Measurements from ENCODE around the gene NR0B2. TPM values are rescaled to one million over a fixed set of nuclear protein-coding genes. Genes with fewer than 3 reads are reported as not detected.
A peak's percentile ranks its signal among the peaks of the same experiment; 100 is the strongest.
"Not testable (repeated sequence)": the region's sequence is repeated elsewhere in the genome, so short reads cannot be mapped to it uniquely, and the experiment has no call there.

Gene NR0B2
- total and polyA plus RNA-seq, 7 donors: 0.82 TPM; not detected in 6

GRCh38 chr1:26879793-26880192, 34.0 kb downstream of the NR0B2 start:
- intact Hi-C loops (cut with DNase I): loop anchor here (5.0 kb wide), 1 partner anchor 277 kb away; no protein-coding TSS in a partner anchor
- Histone ChIP-seq H3K27me3 (no peaks in the 10 kb centered on the region), H3K36me3 (peaks cover 19 to 92% (median 53%) of the 10 kb centered on the region in 4 donors), H3K4me3 (no peak overlapping the region), H3K9me3 (no peaks in the 10 kb centered on the region), H3K4me1 (peaks cover 0 to 4% (median 0%) of the 10 kb centered on the region in 4 donors), H3K27ac (no peak overlapping the region)
- 95 to 96% methylated on average over 4 of the region's 4 CpGs for WGBS, 2 donors
- DNase-seq: no peak
- no peak for TF ChIP-seq EP300 (IDR thresholded peaks at IDR 0.05)
- no peak for TF ChIP-seq POLR2A (IDR thresholded peaks at IDR 0.05)
- no peak for TF ChIP-seq CTCF (IDR thresholded peaks at IDR 0.05)
- no peak for TF ChIP-seq POLR2AphosphoS5 (IDR thresholded peaks at IDR 0.05)

GRCh38 chr1:26877326-26877725, 36.4 kb downstream of the NR0B2 start:
- TF ChIP-seq POLR2AphosphoS5 (IDR thresholded peaks at IDR 0.05) (no peak), EP300 (IDR thresholded peaks at IDR 0.05) (no peak), CTCF (IDR thresholded peaks at IDR 0.05) (no peak), POLR2A (IDR thresholded peaks at IDR 0.05) (no peak)
- Histone ChIP-seq H3K9me3 (no peaks in the 10 kb centered on the region), H3K27ac (no peak overlapping the region), H3K27me3 (no peaks in the 10 kb centered on the region), H3K4me1 (peaks cover 0 to 4% (median 0%) of the 10 kb centered on the region in 4 donors), H3K4me3 (no peak overlapping the region), H3K36me3 (peaks cover 19 to 68% (median 30%) of the 10 kb centered on the region in 4 donors)
- WGBS, 2 donors: 22 to 73% methylated on average over 2 of the region's 2 CpGs
- no peak for DNase-seq
- intact Hi-C loops (cut with DNase I): loop anchor here (2.0 to 5.0 kb wide), 2 partner anchors 67 to 275 kb away; no protein-coding TSS in a partner anchor

GRCh38 chr1:26874896-26875295, 38.9 kb downstream of the NR0B2 start:
- Histone ChIP-seq H3K4me3 (no peak overlapping the region), H3K36me3 (peaks cover 4 to 43% (median 15%) of the 10 kb centered on the region in 4 donors), H3K27me3 (no peaks in the 10 kb centered on the region), H3K27ac (no peak overlapping the region), H3K4me1 (peaks cover 0 to 4% (median 0%) of the 10 kb centered on the region in 4 donors), H3K9me3 (no peaks in the 10 kb centered on the region)
- intact Hi-C loops (cut with DNase I): loop anchor here (5.0 kb wide), 1 partner anchor 273 kb away; no protein-coding TSS in a partner anchor
- DNase-seq: no peak
- TF ChIP-seq POLR2AphosphoS5 (IDR thresholded peaks at IDR 0.05) (no peak), EP300 (IDR thresholded peaks at IDR 0.05) (no peak), POLR2A (IDR thresholded peaks at IDR 0.05) (no peak)
- WGBS, 2 donors: 75 to 83% methylated on average over 4 of the region's 4 CpGs

- H3K27me3 ChIP-seq; H3K27ac ChIP-seq; H3K4me1 ChIP-seq; intact Hi-C loops (cut with DNase I); H3K9me3 ChIP-seq; H3K4me3 ChIP-seq; DNase-seq: not testable (repeated sequence)
- peaks cover 0 to 25% (median under 1%) of the 10 kb centered on the region in 4 donors for H3K36me3 ChIP-seq
- 73 to 83% methylated on average over 2 of the region's 2 CpGs for WGBS, 2 donors
These were observed 40.7 kb downstream of the NR0B2 start for GRCh38 chr1:26873097-26873496.

- H3K4me1 ChIP-seq: peaks cover 0 to 22% (median 18%) of the 10 kb centered on the region in 4 donors
- peak overlapping the region; percentile 89 to 98 (median 96) for H3K27ac ChIP-seq
- WGBS, 2 donors: 0% methylated on average over 75 of the region's 75 CpGs
- TF ChIP-seq POLR2A (IDR thresholded peaks at IDR 0.05): peak; percentile 44 to 71
- no peak for TF ChIP-seq EP300 (IDR thresholded peaks at IDR 0.05)
- peak; percentile 59 to 84 (median 83) for TF ChIP-seq POLR2AphosphoS5 (IDR thresholded peaks at IDR 0.05)
- TF ChIP-seq CTCF (IDR thresholded peaks at IDR 0.05): no peak
- DNase-seq: peak; percentile 99
- peak overlapping the region; percentile 38 to 64 (median 54) for H3K4me3 ChIP-seq
- H3K36me3 ChIP-seq: no peaks in the 10 kb centered on the region
- H3K27me3 ChIP-seq: no peaks in the 10 kb centered on the region
- no peaks in the 10 kb centered on the region for H3K9me3 ChIP-seq
- intact Hi-C loops (cut with DNase I): loop anchor here (1.0 to 10.0 kb wide), 2 partner anchors 39 to 170 kb away; partner anchors contain the start of genes ARID1A and ZDHHC18
These were observed 48.9 kb downstream of the NR0B2 start for GRCh38 chr1:26864610-26865480.
